ENCODE data around the gene MAU2. TPM values are rescaled to one million over a fixed set of nuclear protein-coding genes. Genes with fewer than 3 reads are reported as not detected.

Gene MAU2
- total and polyA plus RNA-seq, 10 of the 15 experiments (the other 5 are each of a cell fraction or from before 2014, with no cell fraction given): 1.8 to 47.2 (median 22.1) TPM

DNA sequence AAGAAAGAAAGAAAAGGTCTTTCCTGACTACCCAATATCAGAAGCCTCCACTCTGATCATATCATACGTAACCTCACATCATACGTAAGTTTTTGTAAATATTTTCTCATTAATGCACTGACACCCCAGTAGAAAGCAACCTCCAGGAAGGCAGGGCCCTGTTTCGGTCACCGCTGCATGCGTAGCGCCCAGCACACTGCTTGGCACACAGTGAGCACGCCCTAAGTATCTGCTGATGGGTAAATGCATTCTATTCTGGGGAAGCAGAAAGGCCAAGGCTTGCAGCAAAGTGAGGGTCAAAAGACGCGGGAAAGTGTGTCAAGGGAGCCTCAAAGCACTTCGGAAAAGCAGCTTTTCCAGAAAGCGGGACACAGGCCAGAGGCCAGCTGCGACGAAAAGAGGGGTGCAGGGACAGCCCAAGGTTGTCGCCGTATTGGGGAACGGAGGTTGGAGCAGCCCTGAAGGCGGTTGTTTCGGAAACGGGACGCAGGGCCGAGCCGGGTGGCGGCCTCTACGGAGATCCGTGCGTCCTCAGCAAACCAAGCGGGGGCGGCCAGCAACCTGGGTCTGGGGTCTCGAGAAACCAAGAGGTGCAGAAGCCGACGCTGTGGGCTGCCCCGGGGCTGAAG is 783 bp upstream of the MAU2 start (continued):
- no peak for TF ChIP-seq SUPT20H (IDR thresholded peaks at IDR 0.05; ENCODE audit: borderline replicate concordance, control insufficient read depth, low read depth, low read length)
- TF ChIP-seq SMAD5 (IDR thresholded peaks at IDR 0.05; ENCODE audit: low read depth): no peak
- no peak for TF ChIP-seq ZNF384 (IDR thresholded peaks at IDR 0.05; ENCODE audit: borderline replicate concordance, low read depth, low read length)
- peak; percentile 30; the same call in 1 of the 2 replicates for TF ChIP-seq SMARCA5 (IDR thresholded peaks at IDR 0.05)
- 0 out of 2 replicates have a peak, but pooled peaks have one; percentile 13 for TF ChIP-seq DPF2 (IDR thresholded peaks at IDR 0.05)
- TF ChIP-seq EGR1 (IDR thresholded peaks at IDR 0.05; ENCODE audit: borderline replicate concordance in 1 of 2, low read depth in 2 of 2, low read length in 2 of 2): peak in 1 of 2 experiments; percentile 45; a peak in 1 of 3 replicates
- 0 out of 2 replicates have a peak, but pooled peaks have one; percentile 44 for TF ChIP-seq TCF3 (IDR thresholded peaks at IDR 0.05; ENCODE audit: borderline replicate concordance, insufficient read depth, low read depth, low read length)
- TF ChIP-seq EZH2 (IDR thresholded peaks at IDR 0.05; ENCODE audit: borderline replicate concordance, control insufficient read depth, low read depth, low read length): no peak
- TF ChIP-seq NBN (IDR thresholded peaks at IDR 0.05): 0 out of 2 replicates have a peak, but pooled peaks have one; percentile 22
- TF ChIP-seq, protein P1, sequence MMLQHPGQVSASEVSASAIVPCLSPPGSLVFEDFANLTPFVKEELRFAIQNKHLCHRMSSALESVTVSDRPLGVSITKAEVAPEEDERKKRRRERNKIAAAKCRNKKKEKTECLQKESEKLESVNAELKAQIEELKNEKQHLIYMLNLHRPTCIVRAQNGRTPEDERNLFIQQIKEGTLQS (IDR thresholded peaks at IDR 0.05; ENCODE audit: borderline replicate concordance, extremely low read depth, low read depth, low read length): no peak

DNA sequence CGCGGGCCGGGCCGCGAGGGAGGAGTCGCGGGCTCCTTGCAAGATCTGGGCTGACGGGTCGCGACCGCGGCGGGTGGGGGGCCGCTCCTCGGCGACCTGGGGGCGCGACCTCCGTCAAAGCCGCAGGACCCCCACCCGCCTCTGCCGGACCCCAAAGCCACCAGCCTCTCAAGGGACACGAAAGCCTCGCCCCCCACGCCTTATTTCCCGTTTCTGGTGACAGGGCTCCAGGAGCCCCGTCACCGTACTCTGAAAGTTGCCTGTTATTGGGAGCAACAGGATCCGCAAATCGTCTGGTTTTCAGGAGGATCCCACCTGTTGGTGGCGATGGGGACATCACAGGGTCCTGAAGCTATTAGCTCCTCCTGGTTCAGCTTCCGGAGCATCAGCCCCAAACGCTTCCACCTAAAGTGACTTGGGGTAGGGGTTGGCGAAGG is 530 bp downstream of the MAU2 start:
- peak overlapping the region; percentile 88 for H3K4me2 ChIP-seq (ENCODE audit: control insufficient read depth, insufficient read depth)
- H3K9me3 ChIP-seq (replicated peaks; ENCODE audit: control insufficient read depth, insufficient read depth, low read length): no peaks in the 10 kb centered on the region
- RAD21 ChIA-PET (ENCODE audit: unreplicated experiment): no interaction called here
- H3K79me2 ChIP-seq (ENCODE audit: control insufficient read depth, insufficient read depth, low read length): peaks cover 44% of the 10 kb centered on the region
- 1% methylated on average over 27 of the region's 34 CpGs for WGBS (ENCODE audit: insufficient coverage, insufficient replicate concordance, low lambda C conversion rate, missing lambda C conversion rate)
- CTCF ChIA-PET: interaction anchor here (0.6 kb wide), 1 partner anchor 33 kb away, joined by 3 read pairs; no protein-coding TSS in a partner anchor
- peak overlapping the region; percentile 98 for H3K4me3 ChIP-seq
- H3K27me3 ChIP-seq (replicated peaks in 1 of 2; ENCODE audit: control insufficient read depth in 2 of 2, insufficient read depth in 2 of 2, low read length in 1 of 2): no peaks in the 10 kb centered on the region
- SMC1A ChIA-PET (ENCODE audit: uncharacterized antibody, unreplicated experiment): no interaction called here
- peaks cover 0 to 17% of the 10 kb centered on the region in 2 experiments; a peak in 2 of 4 replicates for H3K36me3 ChIP-seq (ENCODE audit: control insufficient read depth in 2 of 2, insufficient read depth in 2 of 2, low read length in 1 of 2)
- H3K4me1 ChIP-seq (ENCODE audit: control insufficient read depth, insufficient read depth, low read length): no peaks in the 10 kb centered on the region
- peak overlapping the region; percentile 97 for H3K9ac ChIP-seq (ENCODE audit: control insufficient read depth, insufficient read depth, low read length)
- TF ChIP-seq LARP7 (IDR thresholded peaks at IDR 0.05): peak; percentile 15; the same call in 1 of the 2 replicates
- no peak for TF ChIP-seq FOXK2 (IDR thresholded peaks at IDR 0.05)
- in situ Hi-C loops (cut with MboI): no loop called here
- BruUV-seq (replicated peaks): no TSS peak
- POLR2A ChIA-PET: interaction anchor here (0.7 to 1.3 kb wide), 2 partner anchors 44 to 96 kb away, joined by 3 to 5 read pairs; no protein-coding TSS in a partner anchor
- H4K20me1 ChIP-seq (ENCODE audit: control insufficient read depth, insufficient read depth): no peaks in the 10 kb centered on the region
- H3K27ac ChIP-seq (ENCODE audit: control insufficient read depth, insufficient read depth): peak overlapping the region; percentile 87
- no peak; the same call in 2 of the 3 replicates for ATAC-seq
- intact Hi-C loops (cut with micrococcal nuclease; ENCODE audit: unreplicated experiment): loop anchor here (2.0 kb wide), 1 partner anchor 128 kb away; the partner anchor contains the start of genes BORCS8 and RFXANK
- DNase-seq (ENCODE audit: low read depth, low spot score): no peak
- FAIRE-seq: no peak
- peak overlapping the region; percentile 90 for H2AFZ ChIP-seq (ENCODE audit: control insufficient read depth, low read depth, low read length)
